ENCODE data around the gene GPR161. TPM values are rescaled to one million over a fixed set of nuclear protein-coding genes. Genes with fewer than 3 reads are reported as not detected.

GPR161 gene
- total RNA-seq, 1 experiment from 2014 or later: 13.7 TPM

DNA sequence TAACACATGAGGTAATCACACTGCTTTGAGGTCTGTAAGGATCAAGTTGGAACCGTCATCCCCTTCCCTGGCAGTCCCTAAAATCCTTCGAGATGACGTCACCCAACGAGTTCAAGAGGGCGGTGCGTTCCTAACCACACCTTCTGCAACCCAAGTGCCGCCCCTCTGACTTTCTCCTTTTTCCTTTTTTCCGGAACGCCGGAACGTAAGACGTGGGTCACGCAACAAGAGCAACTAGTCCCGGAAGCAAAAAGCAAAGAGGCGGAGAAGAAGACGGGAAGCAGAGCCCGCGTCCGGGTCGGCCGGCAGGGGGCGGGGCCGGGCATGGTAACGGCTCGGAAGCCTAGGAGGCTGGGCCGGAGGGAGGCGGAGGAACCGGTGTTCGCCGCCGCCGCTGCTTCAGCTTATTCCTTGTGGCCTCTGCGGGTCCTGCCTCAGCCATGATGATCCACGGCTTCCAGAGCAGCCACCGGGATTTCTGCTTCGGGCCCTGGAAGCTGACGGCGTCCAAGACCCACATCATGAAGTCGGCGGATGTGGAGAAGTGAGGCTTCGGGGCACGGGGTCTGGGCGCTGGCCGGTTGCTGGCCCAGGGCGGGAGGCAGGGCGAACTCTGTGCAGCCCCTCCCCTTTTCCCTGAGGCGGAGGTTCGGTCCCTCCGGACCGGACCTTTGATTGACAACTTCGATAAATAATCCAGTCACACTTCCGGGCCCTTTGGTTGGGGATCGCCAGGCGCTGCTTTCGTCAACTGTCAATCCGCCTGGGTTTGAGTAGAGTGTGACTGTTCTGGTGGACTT is 42.1 kb upstream of the GPR161 start, which contains the start of gene TIPRL:
Gene TIPRL (plus strand): TSS at position 325 of the 800 bp plus-strand sequence. CDS start 116 bp downstream, at position 441.
- Histone ChIP-seq H3K4me1 (ENCODE audit: control insufficient read depth in 1 of 2, insufficient read depth in 2 of 2, low read length in 2 of 2) (peaks cover 18 to 28% of the 10 kb centered on the region in 2 experiments), H3K9me3 (ENCODE audit: control insufficient read depth in 1 of 2, insufficient read depth in 1 of 2, low read depth in 1 of 2, low read length in 2 of 2) (no peaks in the 10 kb centered on the region), H3K9ac (ENCODE audit: low read length) (peak within 1 kb of the TSS; percentile 65), H4K20me1 (ENCODE audit: insufficient read depth) (no peaks in the 10 kb centered on the region), H3K36me3 (ENCODE audit: control insufficient read depth in 1 of 2, insufficient read depth in 2 of 2, low read length in 2 of 2) (no peaks in the 10 kb centered on the region), H3K79me2 (ENCODE audit: insufficient read depth, low read length) (peaks cover 46% of the 10 kb centered on the region), H3K4me3 (replicated peaks in 1 of 2; ENCODE audit: low read depth in 1 of 2, low read length in 2 of 2) (peak within 1 kb of the TSS; percentile 91 to 97), H3K27ac (ENCODE audit: low read depth, low read length) (peak within 1 kb of the TSS; percentile 74), H2AFZ (ENCODE audit: low read depth, low read length, poor library complexity, severe bottlenecking) (peak within 1 kb of the TSS; percentile 66), H3K27me3 (ENCODE audit: insufficient read depth, low read length) (no peaks in the 10 kb centered on the region), H3K4me2 (ENCODE audit: low read length) (peak within 1 kb of the TSS; percentile 82), H3K9me2 (ENCODE audit: insufficient read depth) (no peaks in the 10 kb centered on the region)
- ChIA-PET RAD21 (ENCODE audit: low non-redundant PET in 1 of 2, low total read pairs in 2 of 2, uncharacterized antibody in 2 of 2, unreplicated experiment in 2 of 2) (no interaction called here), POLR2A (no interaction called here), CTCF (no interaction called here)
- intact Hi-C loops (cut with micrococcal nuclease): no loop called here
- TF ChIP-seq FOSL1 (IDR thresholded peaks at IDR 0.05; ENCODE audit: low read depth): no peak; the same call in 1 of the 2 replicates
- peak; percentile 84 for TF ChIP-seq SIN3A (IDR thresholded peaks at IDR 0.05; ENCODE audit: low read depth)
- TF ChIP-seq SP1 (IDR thresholded peaks at IDR 0.05; ENCODE audit: low read depth): peak; percentile 83
- peak; percentile 82 for TF ChIP-seq CBX3 (IDR thresholded peaks at IDR 0.05; ENCODE audit: low read depth)
- TF ChIP-seq POLR2AphosphoS5 (IDR thresholded peaks at IDR 0.05; ENCODE audit: low read depth, low read length): peak; percentile 84
- TF ChIP-seq POLR2A (IDR thresholded peaks at IDR 0.05; ENCODE audit: borderline replicate concordance, extremely low read depth, insufficient read depth, insufficient read length): no peak
- TF ChIP-seq RAD21 (IDR thresholded peaks at IDR 0.05; ENCODE audit: low read depth): peak; percentile 31; the same call in 1 of the 2 replicates
- TF ChIP-seq ELF1 (IDR thresholded peaks at IDR 0.05; ENCODE audit: borderline replicate concordance, low read depth): peak; percentile 73
- no peak for TF ChIP-seq TCF7L2 (IDR thresholded peaks at IDR 0.05; ENCODE audit: borderline replicate concordance, extremely low read depth, insufficient read depth, insufficient read length)
- no peak for TF ChIP-seq CEBPB (IDR thresholded peaks at IDR 0.05; ENCODE audit: low read depth)
- TF ChIP-seq EGR1 (IDR thresholded peaks at IDR 0.05; ENCODE audit: low read depth): peak; percentile 68
- peak; percentile 57 for TF ChIP-seq JUND (IDR thresholded peaks at IDR 0.05)
- TF ChIP-seq YY1 (IDR thresholded peaks at IDR 0.05; ENCODE audit: extremely low read depth, insufficient replicate concordance, low read depth, low read length): peak; percentile 73
- TF ChIP-seq, protein P1, sequence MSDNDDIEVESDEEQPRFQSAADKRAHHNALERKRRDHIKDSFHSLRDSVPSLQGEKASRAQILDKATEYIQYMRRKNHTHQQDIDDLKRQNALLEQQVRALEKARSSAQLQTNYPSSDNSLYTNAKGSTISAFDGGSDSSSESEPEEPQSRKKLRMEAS (IDR thresholded peaks at IDR 0.05): peak; percentile 83
- TF ChIP-seq, protein P2, sequence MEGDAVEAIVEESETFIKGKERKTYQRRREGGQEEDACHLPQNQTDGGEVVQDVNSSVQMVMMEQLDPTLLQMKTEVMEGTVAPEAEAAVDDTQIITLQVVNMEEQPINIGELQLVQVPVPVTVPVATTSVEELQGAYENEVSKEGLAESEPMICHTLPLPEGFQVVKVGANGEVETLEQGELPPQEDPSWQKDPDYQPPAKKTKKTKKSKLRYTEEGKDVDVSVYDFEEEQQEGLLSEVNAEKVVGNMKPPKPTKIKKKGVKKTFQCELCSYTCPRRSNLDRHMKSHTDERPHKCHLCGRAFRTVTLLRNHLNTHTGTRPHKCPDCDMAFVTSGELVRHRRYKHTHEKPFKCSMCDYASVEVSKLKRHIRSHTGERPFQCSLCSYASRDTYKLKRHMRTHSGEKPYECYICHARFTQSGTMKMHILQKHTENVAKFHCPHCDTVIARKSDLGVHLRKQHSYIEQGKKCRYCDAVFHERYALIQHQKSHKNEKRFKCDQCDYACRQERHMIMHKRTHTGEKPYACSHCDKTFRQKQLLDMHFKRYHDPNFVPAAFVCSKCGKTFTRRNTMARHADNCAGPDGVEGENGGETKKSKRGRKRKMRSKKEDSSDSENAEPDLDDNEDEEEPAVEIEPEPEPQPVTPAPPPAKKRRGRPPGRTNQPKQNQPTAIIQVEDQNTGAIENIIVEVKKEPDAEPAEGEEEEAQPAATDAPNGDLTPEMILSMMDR (IDR thresholded peaks at IDR 0.05 in 2 of 3, conservative IDR thresholded peaks at IDR 0.05 in 1 of 3; ENCODE audit: borderline replicate concordance in 1 of 3, insufficient read depth in 1 of 3, low read depth in 2 of 3, low read length in 2 of 3): peak in 2 of 3 experiments; percentile 44 to 49; a peak in 4 of 6 replicates
- peak; percentile 65; the same call in 1 of the 2 replicates for TF ChIP-seq SRF (IDR thresholded peaks at IDR 0.05; ENCODE audit: low read depth)
- TF ChIP-seq EZH2phosphoT487 (IDR thresholded peaks at IDR 0.05; ENCODE audit: borderline replicate concordance): no peak
- TF ChIP-seq ZNF274 (IDR thresholded peaks at IDR 0.05; ENCODE audit: low read depth, low read length): no peak
- peak; percentile 33; the same call in 1 of the 2 replicates for TF ChIP-seq ZFX (IDR thresholded peaks at IDR 0.05)
- peak; percentile 95 for ATAC-seq
- TSS peak; percentile 68 for BruUV-seq (replicated peaks)
- DNase-seq (ENCODE audit: low read depth, low spot score): peak; percentile 98
